Limb (tissue), 2 donors: ENCODE data around the gene PRKAG2.
"Not testable (repeated sequence)": the region's sequence is repeated elsewhere in the genome, so short reads cannot be mapped to it uniquely, and the experiment has no call there.

Experiments used
- DNase-seq, 2 donors: peaks; one replicate each; pipeline ENCODE4 v3.0.0-alpha.2; 2016; ENCODE audit errors: extremely low spot score in 2 of 2

PRKAG2 gene

DNA sequence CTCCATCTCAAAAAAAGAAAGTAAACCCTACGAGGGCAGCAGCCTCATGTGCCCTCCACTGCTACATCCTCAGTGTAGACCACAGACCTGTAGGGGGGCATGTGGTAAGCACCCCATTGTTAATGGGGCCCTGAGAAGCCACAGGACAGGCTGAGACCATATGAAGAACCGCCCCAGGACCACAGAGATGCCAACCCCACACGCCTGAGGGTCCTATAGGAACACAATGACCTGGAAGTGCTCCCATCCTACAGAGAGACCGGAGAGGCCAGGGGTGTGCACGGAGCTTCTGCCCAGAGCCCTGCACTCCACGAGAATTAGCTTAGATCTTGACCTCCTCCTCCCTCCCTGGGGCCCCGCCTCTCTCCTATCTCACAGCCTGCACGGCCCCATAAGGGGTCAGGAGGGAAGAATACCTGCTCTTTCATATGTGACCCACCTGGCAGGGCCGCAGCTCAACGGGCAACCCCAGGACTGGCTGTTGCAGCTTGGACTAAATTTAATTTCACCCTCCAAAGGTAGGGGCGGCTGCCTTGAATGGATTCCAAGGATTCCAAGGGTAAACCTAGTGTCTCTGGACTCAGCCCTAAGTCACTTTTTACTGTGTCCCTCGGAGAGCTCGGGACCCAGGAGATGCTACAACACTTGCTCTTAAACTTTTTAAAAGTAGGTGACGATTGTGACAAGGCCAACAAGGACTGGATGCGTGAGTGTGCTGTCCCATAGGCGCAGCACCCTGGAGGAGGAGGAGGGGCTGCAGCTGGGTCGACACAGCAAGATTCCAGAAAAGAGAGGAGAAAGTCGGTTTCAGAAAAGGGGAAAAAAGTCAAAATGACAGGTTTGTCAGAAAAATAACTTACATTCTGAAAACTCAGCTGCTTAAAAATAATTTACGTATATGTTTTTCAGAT lies 24.2 kb downstream of the PRKAG2 start:
- no peak for DNase-seq

DNA sequence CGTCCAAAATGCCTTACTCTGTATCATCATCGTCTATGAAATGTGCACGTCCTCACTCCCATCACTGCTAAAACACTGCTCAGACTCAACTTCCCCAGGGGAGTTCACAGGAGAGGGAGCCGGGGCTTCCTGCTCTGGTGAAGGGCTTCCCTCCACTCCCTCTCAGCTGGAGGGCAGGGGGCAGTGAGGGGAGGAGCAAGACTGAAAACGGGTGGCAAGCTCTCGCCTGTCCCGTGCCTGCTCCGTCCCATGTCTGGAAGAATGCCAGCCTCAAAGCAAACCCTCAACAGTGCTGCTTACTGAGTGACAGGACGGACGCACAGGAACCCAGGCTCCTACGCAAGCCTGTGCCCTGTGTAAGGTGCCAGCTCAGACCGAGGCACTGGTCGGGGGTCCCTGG lies 25.1 kb downstream of the PRKAG2 start:
- no peak for DNase-seq

DNA sequence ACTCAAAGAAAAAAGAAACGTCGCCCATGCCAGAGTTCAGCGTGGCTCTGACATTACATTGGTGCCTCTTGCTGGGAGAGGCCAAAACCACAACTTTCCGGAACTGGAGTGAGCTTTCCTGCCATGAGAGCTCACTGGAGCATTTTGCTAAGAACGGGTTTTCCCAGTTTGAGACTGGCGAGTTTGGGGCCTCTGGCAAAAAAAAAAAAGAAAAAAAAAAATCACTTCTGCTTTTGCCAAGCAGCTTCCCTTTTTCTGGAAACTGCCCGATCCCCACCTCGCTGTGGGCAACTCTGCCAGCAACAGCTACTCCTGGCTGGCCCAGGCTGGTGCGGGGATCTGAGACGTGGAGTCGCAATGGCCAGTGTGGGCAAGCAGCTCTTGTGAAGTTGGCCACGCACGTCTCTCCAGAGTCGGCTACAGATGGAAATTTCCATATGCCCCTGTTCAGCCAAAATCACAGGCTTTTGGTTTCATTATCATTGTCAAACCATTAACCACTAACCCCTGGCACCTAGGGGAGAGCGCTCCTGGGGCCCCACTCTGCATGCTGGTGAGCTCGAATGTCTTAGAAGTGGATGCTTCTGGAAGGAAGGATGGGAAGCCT lies 25.7 kb downstream of the PRKAG2 start:
- DNase-seq: no peak

DNA sequence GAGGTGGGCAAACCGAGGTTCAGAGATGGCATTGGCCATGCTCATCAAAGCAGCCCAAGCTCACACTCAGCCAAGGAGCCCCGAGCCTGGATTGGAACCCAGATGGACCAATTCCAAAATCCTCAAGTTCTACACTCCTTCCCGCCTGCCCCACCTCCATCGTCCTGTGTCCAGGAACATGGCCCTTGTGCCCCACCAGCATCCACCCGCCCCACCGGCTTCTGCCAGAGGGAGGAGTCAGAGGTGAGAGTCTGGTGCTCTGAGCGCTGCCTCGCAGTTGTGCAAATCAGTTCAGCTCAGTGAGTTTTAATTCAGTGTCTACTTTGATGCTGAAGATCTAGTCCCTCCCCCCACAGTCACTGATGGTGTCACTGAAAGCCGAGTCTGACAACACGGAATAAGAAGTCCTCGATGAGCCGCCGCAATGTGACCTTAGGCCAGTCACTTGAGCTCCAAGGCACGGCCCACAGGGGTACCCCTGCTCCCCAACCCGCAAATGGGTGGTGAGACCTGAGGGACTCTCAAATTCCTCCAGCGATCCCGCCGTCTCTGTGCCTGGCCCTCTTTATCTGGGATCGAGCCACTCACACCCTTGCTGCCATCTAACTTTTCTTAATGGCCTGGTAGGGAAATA lies 26.3 kb downstream of the PRKAG2 start:
- no peak for DNase-seq

DNA sequence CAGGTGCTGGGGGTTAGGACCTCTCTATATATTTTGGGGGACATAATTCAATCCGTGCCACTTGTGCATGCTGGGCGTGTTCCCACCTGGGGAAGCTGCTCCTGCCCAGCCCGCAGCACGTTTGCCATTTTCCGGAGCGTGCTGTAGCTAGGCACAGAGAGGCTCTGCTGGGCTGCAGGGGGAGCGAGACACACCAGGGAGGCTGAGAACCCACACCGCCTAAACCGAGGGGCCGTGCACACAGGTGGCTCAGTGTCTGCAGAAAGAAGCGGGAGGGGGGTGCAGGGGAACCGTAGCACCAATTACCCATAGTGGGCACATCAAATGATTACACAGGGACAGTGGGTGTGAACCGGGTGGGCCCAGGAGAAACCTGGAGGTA lies 27.0 kb downstream of the PRKAG2 start:
- DNase-seq: no peak

DNA sequence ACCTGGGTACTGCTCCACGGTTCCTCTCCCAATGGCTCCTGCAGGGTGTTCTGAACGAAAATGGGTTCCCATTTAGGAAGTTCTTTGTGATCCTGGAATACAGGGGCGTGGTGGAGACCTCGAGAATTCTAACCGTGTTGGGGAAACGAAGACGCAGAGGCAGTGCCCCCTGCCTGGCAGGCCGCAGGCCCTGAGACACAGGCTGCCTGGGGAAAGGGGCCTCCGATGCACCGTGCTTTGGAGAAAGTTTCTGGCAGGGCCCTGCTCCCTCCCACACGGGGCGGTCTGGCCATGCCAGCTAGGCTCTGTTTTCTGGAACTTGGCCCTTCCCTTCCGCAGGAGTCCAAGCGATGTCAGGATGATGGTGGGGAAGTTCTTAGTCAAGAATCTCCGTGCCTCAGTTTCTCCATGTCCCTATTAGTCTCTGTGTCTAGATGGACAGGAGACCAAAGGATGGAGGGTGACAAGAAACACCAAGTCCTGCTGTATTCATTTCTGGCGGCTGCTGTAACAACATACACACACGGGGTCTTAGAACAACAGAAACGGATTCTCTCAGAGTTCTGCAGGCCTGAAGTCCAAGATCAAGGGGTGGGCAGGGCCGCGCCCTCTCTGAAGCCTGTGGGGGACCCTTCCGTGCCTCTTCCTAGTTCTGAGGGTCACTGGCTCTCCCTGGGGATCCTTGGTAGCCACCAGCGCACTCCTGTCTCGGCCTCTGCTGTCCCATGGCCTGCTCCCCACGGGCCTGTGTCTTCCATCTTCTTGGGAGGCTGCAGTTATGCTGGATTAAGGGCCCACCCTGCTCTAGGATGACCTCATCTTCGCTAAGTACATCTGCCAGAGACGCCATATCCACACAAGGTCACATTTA lies 27.7 kb downstream of the PRKAG2 start:
- no peak for DNase-seq

DNA sequence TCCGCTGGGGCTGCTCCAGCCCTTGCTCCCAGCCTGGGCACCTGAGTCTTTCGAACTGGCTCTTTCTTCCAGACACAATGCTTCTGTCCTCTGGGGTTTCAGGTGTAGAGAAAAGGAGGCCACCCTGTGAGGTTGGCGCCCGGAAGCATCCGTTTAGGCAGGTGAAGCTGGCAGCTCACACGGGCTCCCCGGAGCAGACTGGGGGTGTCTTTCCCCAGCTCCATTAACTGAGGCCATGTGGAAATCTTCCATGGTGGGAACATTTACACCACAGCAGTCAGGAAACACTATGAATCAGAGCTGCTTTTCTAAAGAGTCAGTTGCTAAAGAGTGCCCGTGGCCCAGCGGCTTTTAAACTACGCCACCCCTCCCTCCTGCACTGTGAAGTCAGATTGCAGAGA lies 29.2 kb downstream of the PRKAG2 start:
- no peak for DNase-seq

DNA sequence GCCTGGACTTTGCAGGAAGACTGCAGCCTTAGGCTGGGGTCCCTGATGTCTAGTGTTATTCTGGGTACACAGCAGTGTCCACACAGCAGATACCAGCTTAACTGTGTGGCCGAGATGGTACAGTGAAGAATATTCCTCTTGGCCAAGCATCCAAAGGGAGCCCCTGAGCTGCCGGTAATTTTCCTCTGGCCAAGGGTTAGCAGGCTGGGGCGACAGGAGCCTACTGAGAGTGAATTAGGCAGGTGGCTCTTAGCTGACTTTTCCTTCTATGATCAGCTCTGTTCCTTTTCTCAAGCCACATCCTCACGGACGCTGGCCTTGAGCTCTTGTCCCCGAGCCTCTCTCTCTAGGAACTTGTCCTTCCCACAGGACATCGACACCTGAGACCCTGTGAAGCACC lies 29.8 kb downstream of the PRKAG2 start:
- no peak for DNase-seq

DNA sequence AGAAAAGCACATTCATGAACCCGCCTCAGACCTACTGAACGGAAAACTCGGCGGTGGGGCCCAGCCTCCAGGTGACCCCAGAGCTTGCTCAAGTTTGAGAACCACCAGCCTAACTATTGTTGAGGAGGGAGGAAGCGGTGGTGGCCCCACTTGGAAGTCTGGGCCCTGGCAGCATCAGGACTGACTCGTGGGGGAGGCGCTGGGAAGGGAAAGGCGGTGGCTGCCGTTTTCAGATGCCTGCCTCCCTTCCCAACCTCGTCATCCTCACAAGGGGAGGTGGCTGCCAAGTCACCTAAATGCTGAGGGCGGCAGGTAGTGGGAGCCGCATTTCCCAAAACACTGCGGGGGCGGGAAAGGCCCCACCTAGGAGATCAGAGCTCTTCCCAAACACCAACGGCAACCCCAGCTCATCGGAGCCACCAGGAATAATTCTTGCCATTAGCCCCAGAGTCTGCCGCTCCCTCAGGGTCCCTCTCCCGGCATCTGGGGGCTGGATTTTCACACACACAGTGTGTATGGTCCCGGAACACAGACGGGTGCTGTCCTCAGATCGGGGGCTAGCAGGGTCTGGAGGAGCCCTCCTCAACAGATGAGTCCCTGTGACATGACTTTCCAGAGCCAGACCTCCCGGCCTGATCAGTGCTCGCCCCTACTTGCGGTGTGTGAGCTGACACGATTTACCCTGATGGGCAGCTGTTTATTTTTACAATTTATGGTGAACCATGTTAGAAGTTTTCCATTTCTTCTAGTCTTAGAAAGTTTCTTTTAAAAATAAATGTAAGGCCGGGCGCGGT lies 31.3 kb downstream of the PRKAG2 start:
- DNase-seq: no peak

DNA sequence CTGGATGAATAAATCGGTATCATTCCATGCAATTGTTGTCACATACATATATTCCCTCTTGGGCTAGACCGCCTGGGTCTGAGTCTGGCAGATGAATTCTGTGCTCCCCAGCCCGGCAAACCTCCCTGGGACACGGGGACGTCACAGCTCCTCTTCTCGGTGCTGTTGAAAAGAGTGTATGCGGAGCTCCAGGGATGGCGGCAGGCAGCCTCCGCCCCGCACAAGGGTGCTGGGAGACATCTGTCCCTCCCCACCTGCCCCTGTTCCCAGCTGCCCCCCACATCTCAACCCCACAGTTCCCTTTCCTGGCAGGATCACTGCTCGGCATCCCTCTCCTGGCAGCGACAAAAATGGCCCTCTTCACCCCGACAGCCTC lies 32.1 kb downstream of the PRKAG2 start:
- no peak for DNase-seq

DNA sequence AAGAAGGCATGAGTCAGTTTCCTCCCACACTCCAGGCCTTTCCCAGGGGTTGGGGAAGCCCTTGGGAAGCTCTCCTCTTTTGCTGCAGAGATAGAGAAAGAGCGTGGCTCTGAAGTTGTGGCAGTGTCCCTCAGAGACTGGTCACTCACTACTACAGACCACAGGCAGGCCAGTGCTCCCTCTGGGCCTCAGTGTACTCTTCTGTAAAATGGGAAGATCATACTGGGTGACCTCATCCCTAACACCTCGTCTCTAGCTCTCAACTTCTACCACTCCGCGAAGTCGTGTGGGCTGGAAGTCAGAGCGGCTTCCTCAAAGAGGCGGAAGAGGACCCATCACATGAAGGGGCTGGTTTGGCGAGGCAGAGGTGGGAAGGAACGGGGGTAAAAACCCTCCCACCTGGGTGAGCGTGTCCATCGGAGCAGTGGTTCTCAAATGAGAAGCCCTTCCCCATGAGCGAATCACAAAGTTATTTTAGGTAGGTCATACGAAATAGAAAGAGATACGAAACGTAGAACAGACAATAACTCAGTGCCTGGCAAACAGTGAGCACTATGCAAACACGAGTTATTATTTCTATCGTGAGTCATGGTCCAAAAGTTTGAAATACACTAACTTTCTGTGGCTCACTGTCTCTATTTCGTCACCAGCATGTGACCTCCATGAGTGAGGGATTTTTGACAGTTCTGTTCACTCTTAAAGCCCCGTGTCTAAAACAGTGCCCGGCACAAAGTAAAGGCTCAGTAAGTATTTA lies 32.7 kb downstream of the PRKAG2 start:
- no peak for DNase-seq

DNA sequence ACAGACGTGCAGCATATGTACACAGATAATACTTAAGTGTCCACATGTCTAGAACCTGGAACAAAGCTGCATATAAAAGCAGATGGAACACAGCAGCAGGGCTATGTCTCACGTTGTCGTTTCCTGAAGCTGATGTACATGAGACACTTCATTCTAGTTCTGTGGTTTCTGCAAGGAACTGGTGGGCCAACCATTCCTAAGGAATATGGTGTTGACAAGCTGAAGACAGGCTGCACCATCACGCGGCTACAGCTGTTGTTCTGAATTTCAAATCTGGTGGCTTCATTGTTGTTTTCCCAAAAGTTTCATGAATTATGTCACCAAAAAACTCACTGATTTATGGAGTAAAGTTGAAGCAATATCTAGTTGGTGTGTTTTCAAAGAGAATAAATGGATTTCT lies 33.7 kb downstream of the PRKAG2 start:
- no peak for DNase-seq

DNA sequence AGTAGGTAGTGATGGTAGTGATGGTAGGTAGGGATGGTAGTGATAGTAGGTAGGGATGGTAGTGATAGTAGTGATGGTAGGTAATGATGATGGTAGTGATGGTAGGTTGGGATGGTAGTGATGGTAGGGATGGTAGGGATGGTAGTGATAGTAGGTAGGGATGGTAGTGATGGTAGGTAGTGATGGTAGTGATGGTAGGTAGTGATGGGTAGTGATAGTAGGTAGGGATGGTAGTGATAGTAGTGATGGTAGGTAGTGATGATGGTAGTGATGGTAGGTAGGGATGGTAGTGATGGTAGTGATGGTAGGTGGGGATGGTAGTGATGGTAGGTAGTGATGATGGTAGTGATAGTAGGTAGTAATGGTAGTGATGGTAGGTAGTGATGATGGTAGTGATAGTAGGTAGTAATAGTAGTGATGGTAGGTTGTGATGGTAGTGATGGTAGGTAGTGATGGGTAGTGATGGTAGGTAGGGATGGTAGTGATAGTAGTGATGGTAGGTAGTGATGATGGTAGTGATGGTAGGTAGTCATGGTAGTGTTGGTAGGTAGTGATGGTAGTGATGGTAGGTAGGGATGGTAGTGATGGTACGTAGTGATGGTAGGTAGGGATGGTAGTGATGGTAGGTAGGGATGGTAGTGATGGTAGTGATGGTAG lies 35.4 kb downstream of the PRKAG2 start:
- DNase-seq: not testable (repeated sequence)

DNA sequence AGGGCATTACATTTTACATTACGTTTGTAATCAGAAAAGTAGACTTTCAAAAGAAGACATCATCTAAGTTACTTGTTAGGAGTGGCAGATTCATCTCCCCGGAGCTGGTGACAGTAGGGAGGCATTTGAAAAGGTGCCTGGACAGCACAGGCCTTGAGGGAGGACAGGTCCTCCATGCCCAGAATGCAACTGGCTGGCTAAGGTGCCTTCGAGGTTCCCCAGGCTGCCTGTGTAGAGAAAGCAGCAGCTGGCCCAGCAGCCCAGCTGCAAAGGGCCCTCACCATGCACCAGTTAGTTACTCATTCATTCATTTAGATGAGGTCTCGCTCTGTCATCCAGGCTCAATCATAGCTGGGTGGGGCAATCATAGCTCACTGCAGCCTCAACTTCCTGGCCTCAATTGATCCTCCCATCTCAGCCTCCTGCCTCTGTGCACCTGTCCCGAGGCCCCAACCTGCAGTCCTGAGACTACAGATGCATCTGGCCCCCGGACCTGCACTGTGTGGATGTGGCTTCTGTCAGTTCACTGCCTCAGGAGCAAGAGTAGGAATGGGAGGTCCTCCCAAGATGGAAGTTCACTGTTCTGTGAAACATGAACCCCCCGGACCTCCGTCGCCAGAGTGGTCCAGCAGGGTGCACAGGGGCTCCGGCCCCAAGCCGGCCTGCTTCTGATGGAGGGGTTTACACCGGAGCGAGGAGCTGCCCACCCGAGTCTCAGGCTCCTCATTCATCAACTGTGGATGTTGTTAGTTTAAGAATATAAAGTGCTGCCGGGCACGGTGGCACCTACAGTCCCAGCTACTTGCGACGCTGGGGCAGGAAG lies 36.6 kb downstream of the PRKAG2 start:
- no peak for DNase-seq

DNA sequence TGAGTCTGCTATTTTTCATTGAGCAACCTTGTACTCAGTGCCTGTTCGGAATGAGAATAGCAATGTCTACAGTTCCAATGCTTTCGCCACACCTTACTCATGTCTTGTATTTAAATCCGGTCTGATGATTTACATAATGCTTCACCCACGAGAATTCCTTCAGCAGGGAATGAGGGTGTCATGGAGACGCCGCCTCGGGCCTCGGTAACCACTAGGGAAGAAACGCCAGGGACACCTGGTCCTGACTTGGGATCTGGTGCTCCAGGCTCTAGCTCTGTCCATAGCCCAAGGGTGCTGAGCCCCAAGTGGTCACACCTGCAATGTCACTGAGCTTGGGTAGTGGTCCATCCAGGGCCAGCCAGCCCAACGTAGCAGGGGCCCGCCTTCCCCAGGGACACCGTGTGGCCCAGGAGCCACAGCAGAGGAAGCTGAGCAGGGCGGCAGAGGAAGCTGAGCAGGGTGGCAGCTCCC lies 37.4 kb downstream of the PRKAG2 start:
- no peak for DNase-seq

DNA sequence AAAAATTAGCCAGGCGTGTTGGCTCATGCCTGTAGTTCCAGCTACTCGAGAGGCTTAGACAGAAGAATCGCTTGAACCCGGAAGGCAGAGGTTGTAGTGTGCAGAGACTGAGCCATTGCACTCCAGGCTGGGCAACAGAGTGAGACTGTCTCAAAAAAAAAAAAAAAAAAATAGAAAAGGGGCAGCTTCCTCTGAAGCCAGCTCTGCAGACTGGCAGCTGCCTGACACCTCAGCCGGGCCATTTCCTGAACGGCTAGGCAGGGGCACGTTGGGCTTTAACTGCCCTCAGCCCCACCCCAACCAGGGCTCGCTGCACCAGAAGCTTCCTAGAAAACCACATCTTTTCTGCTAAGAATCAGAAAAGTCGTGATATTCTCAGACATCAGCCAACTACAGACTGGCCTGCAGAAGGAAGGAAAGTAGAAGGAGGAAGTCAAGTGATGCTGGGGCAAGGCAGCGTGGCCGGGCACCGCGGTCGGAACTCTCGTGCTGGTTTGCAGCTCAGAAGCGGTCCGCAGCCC lies 38.0 kb downstream of the PRKAG2 start:
- no peak for DNase-seq

DNA sequence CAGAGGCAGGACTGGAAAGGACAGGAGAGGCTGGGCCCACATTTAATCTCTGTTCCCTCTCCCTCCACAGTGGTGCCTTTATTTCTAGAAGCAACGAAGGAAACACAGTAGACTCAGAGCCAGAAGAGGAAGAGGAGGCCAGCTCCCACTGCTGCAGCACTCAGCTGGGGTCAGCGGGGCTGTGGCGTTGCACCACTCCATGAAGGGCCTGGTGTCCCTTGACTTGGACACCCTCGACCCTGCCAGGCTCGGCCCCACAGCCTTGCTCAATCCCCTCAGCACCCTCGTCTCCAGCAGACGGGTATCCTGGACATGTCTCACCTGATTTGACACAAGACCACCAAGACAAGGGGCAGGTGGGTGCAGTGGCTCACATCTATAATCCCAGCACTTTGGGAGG lies 38.8 kb downstream of the PRKAG2 start:
- DNase-seq: no peak

DNA sequence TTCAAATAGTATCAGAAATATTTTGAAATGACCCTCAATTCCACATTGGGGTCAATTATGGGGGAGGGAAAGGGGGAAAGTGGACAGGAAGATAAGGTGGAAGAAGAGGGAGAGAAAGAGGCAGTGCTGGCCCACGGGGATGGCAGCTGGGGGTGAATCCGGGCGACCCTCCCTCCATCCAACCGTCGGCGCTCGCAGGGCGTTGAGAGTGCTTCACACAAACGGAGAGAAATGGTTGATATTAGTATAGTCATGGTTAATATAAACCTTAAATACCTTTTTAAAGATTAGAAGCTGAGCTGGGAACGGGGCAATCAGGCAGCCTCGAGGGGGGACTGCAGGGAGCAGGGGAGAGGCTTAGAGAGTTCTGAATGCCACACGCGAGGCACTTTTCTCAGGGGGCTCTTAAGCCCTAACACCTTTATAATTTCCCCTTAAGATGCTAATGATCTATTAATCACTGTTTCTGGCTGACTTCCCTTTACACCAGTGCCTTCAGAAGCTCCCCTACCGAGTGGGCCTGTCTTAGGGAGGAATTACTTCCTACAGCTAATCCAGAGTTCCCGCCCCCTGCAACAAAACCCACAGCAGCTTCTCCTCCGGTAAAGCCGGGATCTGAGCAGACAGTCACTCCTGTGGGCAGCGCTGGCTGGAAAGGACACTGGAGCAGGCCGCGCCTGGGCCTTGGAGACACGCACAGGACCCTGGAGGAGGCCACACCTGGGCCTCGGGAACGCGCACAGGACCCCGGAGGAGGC lies 39.5 kb downstream of the PRKAG2 start:
- peak in 1 of 2 donors; percentile 44 for DNase-seq
